ENCODE data around the gene SOX9.

GRCh38 chr17:72097144-72097543 is 23.7 kb upstream of the SOX9 start:
- no peak for TF ChIP-seq POLR2A (IDR thresholded peaks at IDR 0.05)
- no peak for TF ChIP-seq CTCF (IDR thresholded peaks at IDR 0.05)

Measured in testis (tissue), 2 donors.